Kidney (tissue), 14 donors: ENCODE measurements around the gene ETDC. TPM values are rescaled to one million over a fixed set of nuclear protein-coding genes. Genes with fewer than 3 reads are reported as not detected.

Experiments
- DNase-seq, 5 donors: peaks; one replicate each; pipeline ENCODE4 v3.0.0-alpha.2; 2013 to 2020
- FAIRE-seq: peaks from 2 replicates; lab custom pipeline; 2012; peaks lifted over from hg19 to GRCh38; lab: Jason Lieb, UNC
- H3K27ac ChIP-seq, 2 donors: one replicate each; pipeline ENCODE4 v1.7.0; 2013; ENCODE audit warnings: low read depth in 2 of 2, low read length in 2 of 2, inconsistent platforms in 1 of 2
- H3K27me3 ChIP-seq: one replicate; pipeline ENCODE4 v1.7.1; 2013; ENCODE audit warnings: low read length, inconsistent platforms; ENCODE audit not compliant: control insufficient read depth, insufficient read depth
- H3K36me3 ChIP-seq, 3 donors: one replicate each; pipeline versions ENCODE4 v1.7.0 to v1.7.1; 2013; ENCODE audit warnings: low read length in 3 of 3, control low read depth in 1 of 3, inconsistent platforms in 1 of 3; ENCODE audit not compliant: insufficient read depth in 3 of 3, control insufficient read depth in 2 of 3
- H3K4me1 ChIP-seq, 3 donors: one replicate each; pipeline versions ENCODE4 v1.7.0 to v1.7.1; 2013; ENCODE audit warnings: low read length in 3 of 3, inconsistent platforms in 1 of 3, low read depth in 1 of 3; ENCODE audit not compliant: control insufficient read depth in 2 of 3, insufficient read depth in 2 of 3
- H3K4me3 ChIP-seq, 3 donors: one replicate each; pipeline versions ENCODE4 v1.7.0 to v1.8.1; 2013; ENCODE audit warnings: low read length in 3 of 3, control low read depth in 1 of 3, inconsistent platforms in 1 of 3
- H3K9ac ChIP-seq, 3 donors: one replicate each; pipeline versions ENCODE4 v1.7.0 to v1.7.1; 2013; ENCODE audit warnings: low read length in 3 of 3, control low read depth in 1 of 3, inconsistent platforms in 1 of 3
- H3K9me3 ChIP-seq, 3 donors: one replicate each; pipeline versions ENCODE4 v1.7.0 to v1.7.1; 2013; ENCODE audit warnings: low read length in 3 of 3, control low read depth in 1 of 3, inconsistent platforms in 1 of 3; ENCODE audit not compliant: control insufficient read depth in 2 of 3, insufficient read depth in 1 of 3
- CTCF ChIP-seq: IDR thresholded peaks from 3 replicates; pipeline ENCODE4 v1.5.1; 2012; ENCODE audit warnings: mild to moderate bottlenecking, moderate library complexity, borderline replicate concordance; ENCODE audit not compliant: insufficient read depth; ENCODE audit errors: extremely low read depth
- intact Hi-C: fragments of 100-400 bp; cut with DNase I; formaldehyde crosslinking; loops from one replicate; pipeline ENCODE4 v1.11.1; 2022
- polyA plus RNA-seq: library from polyadenylated mRNA; stranded (reverse); fragments of 350-450 nt; fragmentation: Illumina TruSeq; extraction: RNeasy Lipid Tissue Mini Kit (QIAGEN cat#74804); gene quantifications from one replicate; pipeline ENCODE4 v1.2.3, GENCODE V29; 2014; ENCODE audit warnings: low read depth, low replicate concordance; ENCODE audit not compliant: insufficient read depth
- total RNA-seq: library from RNA; stranded (reverse); fragmentation: NEBNext Ultra II Directional; extraction: Animal tissue kit (Norgen Biotek cat#: 25700); gene quantifications from one replicate; pipeline ENCODE4 v1.2.1, GENCODE V29; 2021
- donor health status: control.
- donor health status: control.
- donor health status: control.
- donor health status: control.
- donor health status: control.
- donor health status: DM: yes; HTN: yes; CAD: no.
- donor health status: Normal renal cell carcinoma (clear cell type).

Gene ETDC
- total and polyA plus RNA-seq, 2 donors from 2014 or later: not detected

GRCh38 chrX:135295238-135295943 is 13.9 kb upstream of the ETDC start:
- peak overlapping the region in 1 of 3 donors; percentile 42 for H3K9ac ChIP-seq
- FAIRE-seq (no peak), DNase-seq (peak in 4 of 5 donors; percentile 67 to 77 (median 72))
- H3K9me3 ChIP-seq: peaks cover 0 to 6% (median 2%) of the 10 kb centered on the region in 3 donors
- H3K27ac ChIP-seq: no peak overlapping the region
- peak overlapping the region in 2 of 3 donors; percentile 29 to 64 for H3K4me3 ChIP-seq
- no peak for TF ChIP-seq CTCF
- H3K4me1 ChIP-seq: no peaks in the 10 kb centered on the region
- no peaks in the 10 kb centered on the region for H3K36me3 ChIP-seq
- intact Hi-C loops: no loop called here
- H3K27me3 ChIP-seq: no peaks in the 10 kb centered on the region

GRCh38 chrX:135295944-135296305 is 13.4 kb upstream of the ETDC start:
- intact Hi-C loops: no loop called here
- no peak for TF ChIP-seq CTCF
- FAIRE-seq (no peak), DNase-seq (no peak)
- Histone ChIP-seq H3K9me3 (peaks cover 0 to 4% (median 2%) of the 10 kb centered on the region in 3 donors), H3K36me3 (no peaks in the 10 kb centered on the region), H3K4me1 (no peaks in the 10 kb centered on the region), H3K4me3 (peak overlapping the region in 2 of 3 donors; percentile 29 to 64), H3K27ac (no peak overlapping the region), H3K9ac (peak overlapping the region in 1 of 3 donors; percentile 42), H3K27me3 (no peaks in the 10 kb centered on the region)

- Histone ChIP-seq H3K27me3 (no peaks in the 10 kb centered on the region), H3K9ac (no peak overlapping the region), H3K4me3 (no peak overlapping the region), H3K27ac (no peak overlapping the region), H3K36me3 (no peaks in the 10 kb centered on the region), H3K4me1 (no peaks in the 10 kb centered on the region), H3K9me3 (no peaks in the 10 kb centered on the region)
- intact Hi-C loops: no loop called here
- DNase-seq (peak in 2 of 5 donors; percentile 14 to 29), FAIRE-seq (no peak)
- no peak for TF ChIP-seq CTCF
Observed at GRCh38 chrX:135302269-135302873, 6.9 kb upstream of the ETDC start.
